Common myeloid progenitor, CD34-positive (primary cell): Measurements from ENCODE around the gene ZBTB22. TPM values are rescaled to one million over a fixed set of nuclear protein-coding genes. Genes with fewer than 3 reads are reported as not detected.
A peak's percentile ranks its signal among the peaks of the same experiment; 100 is the strongest.
"Not testable (repeated sequence)": the region's sequence is repeated elsewhere in the genome, so short reads cannot be mapped to it uniquely, and the experiment has no call there.

Source experiments
- CTCF ChIA-PET: fragments of 350-600 bp; sonication (Branson Sonifier 250); formaldehyde crosslinking; loops from one replicate; lab custom pipeline; 2021; ENCODE audit warnings: antibody characterized with exemption; lab: Charles Lee
- POLR2A ChIA-PET: fragments of 350-600 bp; sonication (Branson Sonifier 250); formaldehyde crosslinking; loops from one replicate; lab custom pipeline; 2021; ENCODE audit warnings: antibody characterized with exemption; lab: Charles Lee
- DNase-seq, 3 donors: peaks; one replicate each; pipeline versions ENCODE4 v3.0.0 to v3.0.0-alpha.2; 2013
- H3K27ac ChIP-seq, 2 experiments: 1 replicate in 1 of 2; 2 replicates in 1 of 2; pipeline ENCODE4 v1.7.0; 2013; ENCODE audit warnings: inconsistent platforms in 2 of 2, low read length in 2 of 2, mild to moderate bottlenecking in 2 of 2, low read depth in 1 of 2, moderate library complexity in 1 of 2; ENCODE audit not compliant: severe bottlenecking in 2 of 2, insufficient read depth in 1 of 2, poor library complexity in 1 of 2
- H3K27me3 ChIP-seq, 5 experiments: replicated peaks in 2 of 5; 1 replicate in 3 of 5; 2 replicates in 2 of 5; pipeline versions ENCODE4 v1.6.1 to v1.7.0; 2013; ENCODE audit warnings: low read length in 4 of 5, mild to moderate bottlenecking in 2 of 5, moderate library complexity in 2 of 5, inconsistent platforms in 1 of 5; ENCODE audit not compliant: insufficient read depth in 5 of 5, control insufficient read depth in 4 of 5
- H3K36me3 ChIP-seq, 4 experiments: 1 replicate in 2 of 4; 2 replicates in 2 of 4; pipeline versions ENCODE4 v1.6.1 to v1.7.0; 2013; ENCODE audit warnings: low read length in 3 of 4, control low read depth in 1 of 4, mild to moderate bottlenecking in 1 of 4; ENCODE audit not compliant: control insufficient read depth in 4 of 4, insufficient read depth in 4 of 4
- H3K4me1 ChIP-seq, 4 experiments: 1 replicate in 3 of 4; 2 replicates in 1 of 4; pipeline versions ENCODE4 v1.6.1 to v1.7.1; 2013; ENCODE audit warnings: low read length in 3 of 4, mild to moderate bottlenecking in 3 of 4, control low read depth in 1 of 4, inconsistent platforms in 1 of 4, moderate library complexity in 1 of 4; ENCODE audit not compliant: control insufficient read depth in 4 of 4, insufficient read depth in 4 of 4; ENCODE audit errors: control extremely low read depth in 1 of 4
- H3K4me3 ChIP-seq, 7 experiments: 1 replicate in 4 of 7; 2 replicates in 3 of 7; pipeline versions ENCODE4 v1.5.1 to v1.7.0; 2013; ENCODE audit warnings: mild to moderate bottlenecking in 7 of 7, low read length in 6 of 7, moderate library complexity in 6 of 7, inconsistent platforms in 2 of 7, low read depth in 2 of 7, control low read depth in 1 of 7; ENCODE audit not compliant: insufficient read depth in 4 of 7, control insufficient read depth in 1 of 7; ENCODE audit errors: extremely low read depth in 1 of 7
- H3K9me3 ChIP-seq, 5 experiments: 1 replicate in 4 of 5; 2 replicates in 1 of 5; pipeline versions ENCODE4 v1.6.1 to v1.7.1; 2013; ENCODE audit warnings: low read length in 4 of 5, mild to moderate bottlenecking in 2 of 5, inconsistent platforms in 1 of 5, low read depth in 1 of 5, moderate library complexity in 1 of 5; ENCODE audit not compliant: control insufficient read depth in 4 of 5, insufficient read depth in 2 of 5; ENCODE audit errors: control extremely low read depth in 1 of 5
- WGBS: methylation state at CpG from one replicate; pipeline ENCODE4 v1.1.5; 2013; ENCODE audit not compliant: insufficient coverage; 5-methylcytosine and 5-hydroxymethylcytosine counted together
- polyA plus RNA-seq: library from polyadenylated mRNA; unstranded; fragments of 120-200 nt; gene quantifications from one replicate; pipeline ENCODE4 v1.2.1, GENCODE V29; 2013

Gene ZBTB22
- polyA plus RNA-seq, result 13.8 TPM

GRCh38 chr6:33317669-33318425, at the start of gene ZBTB22:
Gene ZBTB22 (minus strand): TSS chr6:33317744. CDS start chr6:33316916, 828 bp downstream.
- POLR2A ChIA-PET, result interaction anchor here (0.6 to 1.4 kb wide), 5 partner anchors 19 to 346 kb away, joined by 3 to 7 read pairs (median 4); partner anchors contain the start of genes RGL2, RPS18 and VPS52

DNA sequence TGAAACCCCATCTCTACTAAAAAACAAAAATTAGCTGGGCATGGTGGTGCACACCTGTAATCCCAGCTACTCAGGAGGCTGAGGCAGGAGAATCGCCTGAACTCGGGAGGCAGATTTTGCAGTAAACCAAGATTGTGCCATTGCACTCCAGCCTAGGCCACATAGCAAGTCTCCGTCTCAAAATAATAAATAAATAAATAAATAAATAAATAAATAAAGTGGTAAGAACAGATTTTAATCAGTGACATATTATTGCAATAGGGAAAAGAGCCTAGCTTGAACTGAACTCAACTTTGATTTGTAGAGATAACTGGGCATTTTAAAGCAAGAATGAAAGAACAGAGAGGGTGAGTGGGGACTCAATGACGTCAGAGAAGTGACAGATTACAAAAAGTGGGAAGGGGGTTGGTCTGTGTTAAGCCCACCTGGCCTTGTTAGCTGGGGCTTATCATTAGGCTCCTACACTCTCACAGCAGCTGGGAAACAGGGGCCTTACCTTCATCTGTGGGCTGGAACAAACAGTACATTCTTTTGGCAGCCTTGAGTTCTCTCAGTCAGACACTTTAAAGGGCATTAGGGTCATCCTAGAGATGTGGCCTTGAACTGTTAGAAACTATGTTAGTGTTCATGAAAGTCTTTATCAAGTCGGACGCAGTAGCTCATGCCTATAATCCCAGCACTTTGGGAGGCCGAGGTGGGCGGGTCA, 49.6 kb upstream of the ZBTB22 start:
- 83% methylated on average over 4 of the region's 8 CpGs for WGBS
- Histone ChIP-seq H3K9me3 (no peaks in the 10 kb centered on the region), H3K4me1 (peaks cover 0 to 21% (median 9%) of the 10 kb centered on the region in 4 experiments), H3K27me3 (no peaks in the 10 kb centered on the region), H3K36me3 (no peaks in the 10 kb centered on the region), H3K4me3 (no peak overlapping the region), H3K27ac (no peak overlapping the region)
- ChIA-PET CTCF (interaction anchor here (0.9 to 1.4 kb wide), 4 partner anchors 12 to 29 kb away, joined by 3 read pairs; no protein-coding TSS in a partner anchor), POLR2A (interaction anchor here (0.6 kb wide), 2 partner anchors 40 to 394 kb away, joined by 3 to 4 read pairs; no protein-coding TSS in a partner anchor)
- DNase-seq, result no peak

More at GRCh38 chr6:33317669-33318425, at the start of gene ZBTB22:
- Histone ChIP-seq H3K4me1 (peaks cover 3 to 73% (median 46%) of the 10 kb centered on the region in 4 experiments), H3K36me3 (peaks cover 8 to 39% (median 29%) of the 10 kb centered on the region in 4 experiments), H3K4me3 (peak within 1 kb of the TSS; percentile 72 to 91 (median 84)), H3K27me3 (no peaks in the 10 kb centered on the region), H3K9me3 (no peaks in the 10 kb centered on the region), H3K27ac (peak within 1 kb of the TSS; percentile 50 to 84)
- CTCF ChIA-PET, result interaction anchor here (0.7 to 3.7 kb wide), 10 partner anchors 10 to 105 kb away, joined by 3 to 18 read pairs (median 3); partner anchors contain the start of genes RGL2, RPS18 and VPS52
- 9% methylated on average over 19 of the region's 44 CpGs for WGBS
- peak; percentile 99 to 100 (median 99) for DNase-seq

- Histone ChIP-seq H3K27ac (peak overlapping the region in 1 of 2 experiments; percentile 49), H3K4me1 (peaks cover 0 to 17% (median 9%) of the 10 kb centered on the region in 4 experiments)
- WGBS, result 88% methylated on average over 10 of the region's 10 CpGs
- H3K27me3 ChIP-seq, DNase-seq, H3K9me3 ChIP-seq, H3K36me3 ChIP-seq, POLR2A ChIA-PET, H3K4me3 ChIP-seq: not testable (repeated sequence)
- CTCF ChIA-PET, result interaction anchor here (1.4 to 2.2 kb wide), 2 partner anchors 9 to 20 kb away, joined by 4 to 9 read pairs; no protein-coding TSS in a partner anchor
These were observed 47.8 kb upstream of the ZBTB22 start for GRCh38 chr6:33365206-33365971.

GRCh38 chr6:33364475-33365205, 47.1 kb upstream of the ZBTB22 start:
- H3K4me1 ChIP-seq, result peaks cover 0 to 17% (median 9%) of the 10 kb centered on the region in 4 experiments
- not testable (repeated sequence) for H3K36me3 ChIP-seq, H3K9me3 ChIP-seq, H3K4me3 ChIP-seq, H3K27me3 ChIP-seq
- H3K27ac ChIP-seq, result peak overlapping the region in 1 of 2 experiments; percentile 49
- DNase-seq, result peak; percentile 49 to 92 (median 84)
- ChIA-PET CTCF (interaction anchor here (1.4 to 2.2 kb wide), 2 partner anchors 10 to 19 kb away, joined by 4 to 9 read pairs; no protein-coding TSS in a partner anchor), POLR2A (interaction anchor here (0.7 kb wide), 1 partner anchor 118 kb away, joined by 3 read pairs; no protein-coding TSS in a partner anchor)
- 50% methylated on average over 2 of the region's 8 CpGs for WGBS

GRCh38 chr6:33363486-33363885, 45.9 kb upstream of the ZBTB22 start:
- H3K4me3 ChIP-seq, H3K36me3 ChIP-seq, DNase-seq, H3K9me3 ChIP-seq, H3K27me3 ChIP-seq, H3K27ac ChIP-seq, POLR2A ChIA-PET: not testable (repeated sequence)
- 92% methylated on average over 9 of the region's 12 CpGs for WGBS
- H3K4me1 ChIP-seq, result peaks cover 0 to 17% (median 9%) of the 10 kb centered on the region in 4 experiments
- CTCF ChIA-PET, result interaction anchor here (2.2 kb wide), 1 partner anchor 11 kb away, joined by 9 read pairs; no protein-coding TSS in a partner anchor

DNA sequence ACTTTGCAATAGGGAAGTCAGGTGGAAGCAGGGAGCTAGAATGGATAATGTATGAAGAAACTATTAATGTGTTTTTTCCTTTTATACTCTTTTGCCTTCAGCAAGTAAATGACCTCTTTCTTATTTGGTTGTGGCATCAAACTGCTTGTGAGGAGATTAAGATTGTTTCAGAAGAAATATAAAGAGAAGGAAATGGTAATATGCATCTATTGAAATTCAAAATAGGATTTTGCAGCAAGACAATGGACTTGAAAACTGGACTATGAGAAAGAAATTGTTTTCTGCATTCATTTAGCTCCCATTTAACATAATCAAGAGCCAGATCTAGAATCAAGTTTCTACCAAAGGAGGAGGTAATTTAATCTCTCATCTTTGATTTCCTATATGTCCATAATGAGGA, 41.8 kb upstream of the ZBTB22 start:
- no peak overlapping the region for H3K27ac ChIP-seq
- POLR2A ChIA-PET, result no interaction called here
- no peaks in the 10 kb centered on the region for H3K27me3 ChIP-seq
- H3K4me1 ChIP-seq, result peaks cover 0 to 9% (median under 1%) of the 10 kb centered on the region in 4 experiments
- H3K9me3 ChIP-seq, result no peaks in the 10 kb centered on the region
- H3K36me3 ChIP-seq, result no peaks in the 10 kb centered on the region
- no peak for DNase-seq
- CTCF ChIA-PET, result interaction anchor here (0.6 kb wide), 1 partner anchor 25 kb away, joined by 4 read pairs; no protein-coding TSS in a partner anchor
- no peak overlapping the region for H3K4me3 ChIP-seq
